SK-N-SH (cell line): ENCODE measurements around the gene ZDHHC11B. TPM values are rescaled to one million over a fixed set of nuclear protein-coding genes. Genes with fewer than 3 reads are reported as not detected.
"Not testable (repeated sequence)": the region's sequence is repeated elsewhere in the genome, so short reads cannot be mapped to it uniquely, and the experiment has no call there.

Source experiments
- CTCF ChIA-PET: fragments of 300-600, 350-600 bp; formaldehyde crosslinking; extraction: SDS; loops from one replicate; lab custom pipeline; 2021; lab: Yijun Ruan, JAX
- POLR2A ChIA-PET: fragments of 350-600 bp; sonication (Branson Sonifier 250); formaldehyde crosslinking; extraction: SDS; loops from one replicate; lab custom pipeline; 2020; ENCODE audit warnings: antibody characterized with exemption, inconsistent platforms; lab: Yijun Ruan, JAX
- DNase-seq: peaks from one replicate; pipeline ENCODE4 v3.0.0; 2012
- H2AFZ ChIP-seq: fragments of 200-600 bp; sonication (generic); 2 replicates; pipeline ENCODE4 v1.8.1; 2016; ENCODE audit warnings: antibody characterized with exemption, mild to moderate bottlenecking, low read depth
- H3F3A ChIP-seq: fragments of 200-600 bp; sonication (generic); replicated peaks from 2 replicates; pipeline ENCODE3; 2016; ENCODE audit warnings: antibody characterized with exemption, mild to moderate bottlenecking; ENCODE audit not compliant: insufficient read depth
- H3K27ac ChIP-seq, 2 experiments: fragments of 200-500 bp in 1 of 2; fragments of 200-600 bp in 1 of 2; sonication (Bioruptor generic) in 1 of 2; sonication (generic), shearing (Covaris generic) in 1 of 2; 2 replicates each; pipeline versions ENCODE4 v1.5.1 to v1.6.1; 2014 to 2016; ENCODE audit warnings: low read depth in 2 of 2, inconsistent platforms in 1 of 2, low read length in 1 of 2, mild to moderate bottlenecking in 1 of 2, mixed read lengths in 1 of 2
- H3K27me3 ChIP-seq: fragments of 200-600 bp; sonication (generic), shearing (Covaris generic); 2 replicates; pipeline ENCODE4 v1.6.1; 2016; ENCODE audit warnings: mixed run types; ENCODE audit not compliant: insufficient read depth
- H3K36me3 ChIP-seq, 2 experiments: fragments of 200-500 bp in 1 of 2; fragments of 200-600 bp in 1 of 2; sonication (Bioruptor generic) in 1 of 2; sonication (generic) in 1 of 2; replicated peaks in 1 of 2; 2 replicates each; pipeline versions ENCODE3 to v1.5.1; 2014 to 2016; ENCODE audit warnings: low read length in 1 of 2, mild to moderate bottlenecking in 1 of 2; ENCODE audit not compliant: insufficient read depth in 2 of 2, control insufficient read depth in 1 of 2
- H3K4me1 ChIP-seq, 2 experiments: fragments of 200-500 bp in 1 of 2; fragments of 200-600 bp in 1 of 2; sonication (Bioruptor generic) in 1 of 2; sonication (generic), shearing (Covaris generic) in 1 of 2; 2 replicates each; pipeline versions ENCODE4 v1.5.1 to v1.6.1; 2014 to 2016; ENCODE audit warnings: low read depth in 1 of 2, low read length in 1 of 2, mixed run types in 1 of 2; ENCODE audit not compliant: insufficient read depth in 2 of 2, control insufficient read depth in 1 of 2
- H3K4me2 ChIP-seq: fragments of 200-600 bp; sonication (generic), shearing (Covaris generic); 2 replicates; pipeline ENCODE4 v1.6.1; 2017; ENCODE audit warnings: mixed run types
- H3K4me3 ChIP-seq, 2 experiments: fragments of 200-500 bp in 1 of 2; fragments of 200-600 bp in 1 of 2; sonication (Bioruptor generic) in 1 of 2; sonication (generic), shearing (Covaris generic) in 1 of 2; 2 replicates each; pipeline versions ENCODE4 v1.5.1 to v1.8.1; 2014 to 2016; ENCODE audit warnings: low read depth in 2 of 2, inconsistent platforms in 1 of 2, low read length in 1 of 2, mild to moderate bottlenecking in 1 of 2, mixed read lengths in 1 of 2, moderate library complexity in 1 of 2
- H3K79me2 ChIP-seq: fragments of 200-600 bp; sonication (generic); 2 replicates; pipeline ENCODE4 v1.8.1; 2017; ENCODE audit warnings: mild to moderate bottlenecking; ENCODE audit not compliant: insufficient read depth
- H3K9ac ChIP-seq: fragments of 200-600 bp; sonication (generic); 2 replicates; pipeline ENCODE4 v1.6.1; 2017; ENCODE audit warnings: mixed run types
- H3K9me2 ChIP-seq: fragments of 200-600 bp; sonication (generic); 2 replicates; pipeline ENCODE4 v1.6.1; 2017; ENCODE audit warnings: mixed run types
- H3K9me3 ChIP-seq: fragments of 200-600 bp; sonication (generic); 2 replicates; pipeline ENCODE4 v1.6.1; 2017; ENCODE audit warnings: mixed run types, mild to moderate bottlenecking, moderate library complexity
- H4K20me1 ChIP-seq: fragments of 200-600 bp; sonication (generic); 2 replicates; pipeline ENCODE4 v1.6.1; 2017; ENCODE audit warnings: mild to moderate bottlenecking, mixed run types; ENCODE audit not compliant: insufficient read depth
- WGBS: methylation state at CpG from one replicate; pipeline ENCODE4 v1.1.6; 2017; ENCODE audit warnings: low lambda C conversion rate; 5-methylcytosine and 5-hydroxymethylcytosine counted together
- polyA plus RNA-seq, 3 experiments: library from polyadenylated mRNA; depleted of rRNA; stranded (reverse); fragments of >200 nt; gene quantifications; 2 replicates each; pipeline ENCODE4 v1.2.3, GENCODE V29; 2012

ZDHHC11B gene
- polyA plus RNA-seq, 1 of the 3 experiments (the other 2 are of a cell fraction) = not detected

- H3K4me3 ChIP-seq, H3K79me2 ChIP-seq, H3K9me2 ChIP-seq, H3K9me3 ChIP-seq, H3K4me2 ChIP-seq, H3K36me3 ChIP-seq, H2AFZ ChIP-seq, H3K27me3 ChIP-seq, H3K27ac ChIP-seq, CTCF ChIA-PET, POLR2A ChIA-PET, DNase-seq, H3K9ac ChIP-seq, H4K20me1 ChIP-seq, H3K4me1 ChIP-seq, H3F3A ChIP-seq: not testable (repeated sequence)
- 17% methylated on average over 4 of the region's 4 CpGs for WGBS
These were observed 68.9 kb downstream of the ZDHHC11B start for GRCh38 chr5:715636-716035.

- H3K4me2 ChIP-seq, H3K9me2 ChIP-seq, H3K4me1 ChIP-seq, CTCF ChIA-PET, H3K9ac ChIP-seq, H3K27me3 ChIP-seq, DNase-seq, POLR2A ChIA-PET, H3F3A ChIP-seq, H3K9me3 ChIP-seq, H4K20me1 ChIP-seq, H3K79me2 ChIP-seq, H2AFZ ChIP-seq, H3K27ac ChIP-seq, H3K4me3 ChIP-seq, H3K36me3 ChIP-seq: not testable (repeated sequence)
- 19% methylated on average over 8 of the region's 8 CpGs for WGBS
These were observed 70.1 kb downstream of the ZDHHC11B start for GRCh38 chr5:714215-715118.

GRCh38 chr5:713686-714085, 70.8 kb downstream of the ZDHHC11B start:
- H3K79me2 ChIP-seq, H3K27me3 ChIP-seq, H3K4me1 ChIP-seq, H3K36me3 ChIP-seq, H3K9ac ChIP-seq, H2AFZ ChIP-seq, POLR2A ChIA-PET, H3K4me2 ChIP-seq, DNase-seq, H3F3A ChIP-seq, H4K20me1 ChIP-seq, H3K4me3 ChIP-seq, H3K9me2 ChIP-seq, H3K27ac ChIP-seq, CTCF ChIA-PET, H3K9me3 ChIP-seq: not testable (repeated sequence)
- WGBS = 17% methylated on average over 3 of the region's 3 CpGs

GRCh38 chr5:708848-709517, 75.5 kb downstream of the ZDHHC11B start:
- H3K27ac ChIP-seq, DNase-seq, H3K4me2 ChIP-seq, H3F3A ChIP-seq, CTCF ChIA-PET, H3K9ac ChIP-seq, H3K4me3 ChIP-seq, H3K9me2 ChIP-seq, H3K4me1 ChIP-seq, H4K20me1 ChIP-seq, H2AFZ ChIP-seq, POLR2A ChIA-PET, H3K9me3 ChIP-seq, H3K79me2 ChIP-seq, H3K36me3 ChIP-seq, H3K27me3 ChIP-seq: not testable (repeated sequence)
- 37% methylated on average over 2 of the region's 3 CpGs for WGBS

- WGBS = 71% methylated on average over 4 of the region's 4 CpGs
- H3K4me1 ChIP-seq, H3K27me3 ChIP-seq, H3K27ac ChIP-seq, H4K20me1 ChIP-seq, H3K36me3 ChIP-seq, H3K79me2 ChIP-seq, H3F3A ChIP-seq, H3K9ac ChIP-seq, H3K9me2 ChIP-seq, H2AFZ ChIP-seq, H3K4me3 ChIP-seq, H3K9me3 ChIP-seq, CTCF ChIA-PET, DNase-seq, H3K4me2 ChIP-seq, POLR2A ChIA-PET: not testable (repeated sequence)
These were observed 76.2 kb downstream of the ZDHHC11B start for GRCh38 chr5:708374-708773.

GRCh38 chr5:706127-706526, 78.4 kb downstream of the ZDHHC11B start:
- CTCF ChIA-PET, H3K9me2 ChIP-seq: not testable (repeated sequence)

More at GRCh38 chr5:706127-706526, 78.4 kb downstream of the ZDHHC11B start:
- peaks cover 13% of the 10 kb centered on the region for H3K27me3 ChIP-seq
- H2AFZ ChIP-seq, H3K79me2 ChIP-seq, H3K9ac ChIP-seq, H3K27ac ChIP-seq, H3F3A ChIP-seq, H3K4me1 ChIP-seq, DNase-seq, H3K4me2 ChIP-seq, H3K36me3 ChIP-seq, POLR2A ChIA-PET, H3K9me3 ChIP-seq, H4K20me1 ChIP-seq, H3K4me3 ChIP-seq: not testable (repeated sequence)
- WGBS = 59% methylated on average over 7 of the region's 7 CpGs
